Endothelial cell of umbilical vein (primary cell): ENCODE results near the gene NELL2.

Source experiments
- TF ChIP-seq, protein P1 (sequence below): IDR thresholded peaks from 2 replicates; pipeline ENCODE4 v1.6.1; 2011; ENCODE audit not compliant: insufficient read depth, insufficient read length
- TF ChIP-seq, protein P2 (sequence below), 2 donors: IDR thresholded peaks; 1 replicate in 1 of 2; 2 replicates in 1 of 2; pipeline ENCODE4 v1.5.1; 2011; ENCODE audit warnings: low read length in 2 of 2, mild to moderate bottlenecking in 2 of 2, moderate library complexity in 2 of 2, control low read depth in 1 of 2, inconsistent platforms in 1 of 2, low read depth in 1 of 2; ENCODE audit not compliant: insufficient read depth in 1 of 2; ENCODE audit errors: extremely low read depth in 1 of 2

DNA sequence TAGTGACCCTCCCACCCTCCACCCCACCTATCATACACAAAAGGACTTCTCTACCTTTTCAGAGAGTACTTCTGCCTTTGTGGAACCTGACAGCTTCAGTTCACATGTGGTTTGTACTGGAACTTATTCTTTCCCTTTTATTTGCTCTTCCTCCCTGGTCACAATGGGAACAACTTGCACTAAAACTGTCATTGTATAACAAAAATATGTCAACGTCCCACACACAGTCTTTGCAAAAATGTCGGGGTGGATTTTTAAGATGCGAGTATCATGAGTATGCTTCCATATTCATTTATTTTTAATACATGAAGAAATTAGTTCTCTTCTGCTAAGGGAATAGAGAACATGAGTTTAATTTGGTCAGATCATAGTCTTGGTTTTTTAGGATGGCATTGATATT is 45.6 kb upstream of the NELL2 start:
- TF ChIP-seq, protein P1, sequence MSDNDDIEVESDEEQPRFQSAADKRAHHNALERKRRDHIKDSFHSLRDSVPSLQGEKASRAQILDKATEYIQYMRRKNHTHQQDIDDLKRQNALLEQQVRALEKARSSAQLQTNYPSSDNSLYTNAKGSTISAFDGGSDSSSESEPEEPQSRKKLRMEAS: no peak
- TF ChIP-seq, protein P2, sequence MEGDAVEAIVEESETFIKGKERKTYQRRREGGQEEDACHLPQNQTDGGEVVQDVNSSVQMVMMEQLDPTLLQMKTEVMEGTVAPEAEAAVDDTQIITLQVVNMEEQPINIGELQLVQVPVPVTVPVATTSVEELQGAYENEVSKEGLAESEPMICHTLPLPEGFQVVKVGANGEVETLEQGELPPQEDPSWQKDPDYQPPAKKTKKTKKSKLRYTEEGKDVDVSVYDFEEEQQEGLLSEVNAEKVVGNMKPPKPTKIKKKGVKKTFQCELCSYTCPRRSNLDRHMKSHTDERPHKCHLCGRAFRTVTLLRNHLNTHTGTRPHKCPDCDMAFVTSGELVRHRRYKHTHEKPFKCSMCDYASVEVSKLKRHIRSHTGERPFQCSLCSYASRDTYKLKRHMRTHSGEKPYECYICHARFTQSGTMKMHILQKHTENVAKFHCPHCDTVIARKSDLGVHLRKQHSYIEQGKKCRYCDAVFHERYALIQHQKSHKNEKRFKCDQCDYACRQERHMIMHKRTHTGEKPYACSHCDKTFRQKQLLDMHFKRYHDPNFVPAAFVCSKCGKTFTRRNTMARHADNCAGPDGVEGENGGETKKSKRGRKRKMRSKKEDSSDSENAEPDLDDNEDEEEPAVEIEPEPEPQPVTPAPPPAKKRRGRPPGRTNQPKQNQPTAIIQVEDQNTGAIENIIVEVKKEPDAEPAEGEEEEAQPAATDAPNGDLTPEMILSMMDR (IDR thresholded peaks at IDR 0.05; ENCODE audit: extremely low read depth in 1 of 2, insufficient read depth in 1 of 2, low read depth in 1 of 2, low read length in 2 of 2): no peak
